Aorta (tissue), 5 donors: Measurements from ENCODE around the gene HNRNPC. TPM values are rescaled to one million over a fixed set of nuclear protein-coding genes. Genes with fewer than 3 reads are reported as not detected.

Experiments used
- ATAC-seq: fragments of 200-7000 bp; cut with Tn5 transposase; one replicate; pipeline ENCODE4 v1.9.1; 2022; ENCODE audit warnings: moderate library complexity; ENCODE audit not compliant: low FRiP score
- DNase-seq, 2 donors: peaks; one replicate each; pipeline ENCODE4 v3.0.0-alpha.2; 2020
- H3K27ac ChIP-seq, 2 donors: one replicate each; pipeline ENCODE4 v1.5.1; 2013; ENCODE audit warnings: low read length in 2 of 2, mild to moderate bottlenecking in 2 of 2, moderate library complexity in 2 of 2, control low read depth in 1 of 2, inconsistent platforms in 1 of 2, low read depth in 1 of 2
- H3K27me3 ChIP-seq, 2 donors: one replicate each; pipeline ENCODE4 v1.6.1; 2013; ENCODE audit warnings: control low read depth in 1 of 2, low read length in 1 of 2, mild to moderate bottlenecking in 1 of 2, moderate library complexity in 1 of 2; ENCODE audit not compliant: insufficient read depth in 2 of 2, control insufficient read depth in 1 of 2
- H3K36me3 ChIP-seq, 2 donors: one replicate each; pipeline ENCODE4 v1.6.1; 2013; ENCODE audit warnings: control low read depth in 1 of 2, low read length in 1 of 2, mild to moderate bottlenecking in 1 of 2; ENCODE audit not compliant: insufficient read depth in 2 of 2, control insufficient read depth in 1 of 2
- H3K4me1 ChIP-seq, 2 donors: one replicate each; pipeline ENCODE4 v1.6.1; 2013; ENCODE audit warnings: low read length in 2 of 2, control low read depth in 1 of 2, mild to moderate bottlenecking in 1 of 2, moderate library complexity in 1 of 2; ENCODE audit not compliant: insufficient read depth in 2 of 2, control insufficient read depth in 1 of 2
- H3K4me3 ChIP-seq, 2 donors: one replicate each; pipeline ENCODE4 v1.5.1; 2013; ENCODE audit warnings: low read length in 2 of 2, control low read depth in 1 of 2, mild to moderate bottlenecking in 1 of 2
- H3K9me3 ChIP-seq: one replicate; pipeline ENCODE4 v1.6.1; 2013; ENCODE audit warnings: mild to moderate bottlenecking, low read length; ENCODE audit not compliant: control insufficient read depth
- WGBS, 2 donors: extraction: QIAGEN DNeasy Blood & Tissue Kit; methylation state at CpG; one replicate each; pipeline ENCODE4 v1.1.7; 2013; 5-methylcytosine and 5-hydroxymethylcytosine counted together
- intact Hi-C, 2 donors: fragments of 100-400 bp; cut with DNase I; formaldehyde crosslinking; loops; one replicate each; pipeline versions ENCODE4 v1.14.2 to v1.15.0; 2022
- polyA plus RNA-seq, 2 donors: library from polyadenylated mRNA; stranded (reverse); fragments of 200-250 nt; gene quantifications; one replicate each; pipeline ENCODE4 v1.2.3, GENCODE V29; 2013
- total RNA-seq, 2 donors: library from RNA; stranded (reverse); fragmentation: NEBNext Ultra II Directional; extraction: Animal tissue kit (Norgen Biotek cat#: 25700); gene quantifications; one replicate each; pipeline ENCODE4 v1.2.1, GENCODE V29; 2021
- donor health status: healthy with polysubstance abuse.
- donor health status: Bipolar disorder and iron deficiency.
- donor health status: DM: no; HTN: no; CAD: no.
- donor health status: DM: no; HTN: no; CAD: no.
- donor health status: DM: yes; HTN: yes; CAD: no.

HNRNPC gene
- total and polyA plus RNA-seq, 4 donors: 257 to 378 (median 287) TPM

DNA sequence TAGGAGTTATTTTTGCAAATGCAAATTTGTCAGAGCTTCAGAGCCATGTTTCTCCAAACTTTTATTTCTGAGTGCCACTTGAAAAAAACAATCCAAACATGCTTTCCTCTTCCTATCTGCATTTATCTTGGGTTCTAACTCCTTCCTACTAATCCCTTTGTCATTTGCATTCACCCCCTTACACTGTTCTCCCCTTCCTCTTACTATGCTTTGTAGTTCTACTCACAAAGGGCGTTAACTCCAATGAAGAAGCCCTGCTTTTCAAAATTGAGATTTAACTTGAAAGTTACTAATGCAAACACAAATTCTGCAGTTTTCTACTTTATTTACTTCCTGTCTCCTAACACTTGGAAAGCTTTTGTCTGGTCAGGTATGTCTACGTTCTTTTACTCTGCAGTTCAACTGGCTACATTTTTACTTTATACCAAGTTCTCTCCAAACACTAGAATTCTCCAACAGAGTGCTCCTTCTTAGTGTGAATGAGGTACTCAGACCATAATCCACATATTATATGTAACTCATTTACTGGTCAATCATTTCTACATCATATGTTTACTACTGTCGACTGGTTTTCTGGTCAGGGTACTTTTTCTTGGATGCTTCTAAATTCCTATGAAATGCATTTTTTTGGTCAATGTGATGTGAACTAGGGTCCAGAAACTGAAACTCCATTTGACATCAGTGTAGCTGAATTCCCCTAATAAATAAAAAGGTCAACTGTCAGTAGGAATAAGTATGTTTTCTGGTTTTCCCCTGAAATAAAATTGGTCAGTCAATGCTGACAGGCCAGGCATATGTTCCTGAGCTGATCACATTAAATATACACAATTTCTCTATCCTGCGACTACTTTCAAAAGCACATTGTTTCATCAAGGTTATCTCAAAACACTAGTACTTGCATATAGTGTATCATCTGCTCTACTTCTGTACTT lies 62.2 kb downstream of the HNRNPC start:
- no peaks in the 10 kb centered on the region for H3K27me3 ChIP-seq
- H3K9me3 ChIP-seq: no peaks in the 10 kb centered on the region
- intact Hi-C loops: no loop called here
- H3K4me1 ChIP-seq: peaks cover 0 to 2% of the 10 kb centered on the region in 2 donors
- no peak for DNase-seq
- H3K36me3 ChIP-seq: peaks cover 0 to 8% of the 10 kb centered on the region in 2 donors
- 90 to 91% methylated on average over 4 of the region's 4 CpGs for WGBS, 2 donors
- H3K4me3 ChIP-seq: no peak overlapping the region
- H3K27ac ChIP-seq: no peak overlapping the region
- ATAC-seq: no peak

DNA sequence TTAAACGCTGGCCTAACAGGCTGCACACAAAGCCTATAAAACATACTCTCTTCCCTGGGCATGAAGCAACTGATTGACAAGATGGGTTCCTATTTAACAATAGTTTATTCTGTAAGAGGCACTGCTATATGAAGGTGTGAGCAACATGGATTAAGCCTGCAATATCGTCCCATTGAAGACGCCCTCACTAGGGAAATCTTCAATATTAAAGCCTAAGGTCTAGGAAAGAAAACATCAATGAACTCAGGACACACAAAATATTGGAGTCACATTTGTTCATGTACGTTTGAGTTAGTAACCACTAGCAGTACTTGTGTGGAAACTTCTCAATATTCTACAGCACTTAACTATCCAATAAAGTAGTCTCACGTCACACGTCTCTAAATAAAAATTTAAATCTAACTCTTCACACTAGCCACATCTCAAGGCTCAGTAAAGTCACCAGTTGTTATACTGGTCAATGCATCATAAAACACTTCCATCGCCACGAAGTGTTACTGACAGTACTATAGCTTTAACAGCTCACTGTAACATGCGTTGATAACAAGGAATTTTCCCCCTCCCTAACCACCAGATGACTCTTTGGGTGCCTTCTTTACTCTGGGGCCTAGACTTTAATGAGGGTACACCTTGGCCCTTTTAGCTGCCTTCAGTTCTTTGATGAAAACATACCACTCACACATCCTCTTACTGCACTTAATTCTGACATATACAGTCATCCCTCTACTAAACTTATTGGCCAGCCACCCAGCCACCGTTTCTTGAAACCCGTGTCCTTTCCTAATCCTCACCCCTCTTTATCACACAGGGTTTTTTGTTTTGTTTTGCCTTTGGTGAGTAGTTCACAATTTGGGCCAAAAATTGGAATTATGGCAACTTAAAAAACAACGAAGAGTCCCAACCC lies 63.3 kb downstream of the HNRNPC start:
- ATAC-seq: no peak
- Histone ChIP-seq H3K4me3 (no peak overlapping the region), H3K27ac (no peak overlapping the region), H3K9me3 (no peaks in the 10 kb centered on the region), H3K4me1 (peaks cover 0 to 2% of the 10 kb centered on the region in 2 donors), H3K36me3 (peaks cover 0 to 5% of the 10 kb centered on the region in 2 donors), H3K27me3 (no peaks in the 10 kb centered on the region)
- 81 to 83% methylated on average over 12 of the region's 12 CpGs for WGBS, 2 donors
- intact Hi-C loops: no loop called here
- DNase-seq: no peak

DNA sequence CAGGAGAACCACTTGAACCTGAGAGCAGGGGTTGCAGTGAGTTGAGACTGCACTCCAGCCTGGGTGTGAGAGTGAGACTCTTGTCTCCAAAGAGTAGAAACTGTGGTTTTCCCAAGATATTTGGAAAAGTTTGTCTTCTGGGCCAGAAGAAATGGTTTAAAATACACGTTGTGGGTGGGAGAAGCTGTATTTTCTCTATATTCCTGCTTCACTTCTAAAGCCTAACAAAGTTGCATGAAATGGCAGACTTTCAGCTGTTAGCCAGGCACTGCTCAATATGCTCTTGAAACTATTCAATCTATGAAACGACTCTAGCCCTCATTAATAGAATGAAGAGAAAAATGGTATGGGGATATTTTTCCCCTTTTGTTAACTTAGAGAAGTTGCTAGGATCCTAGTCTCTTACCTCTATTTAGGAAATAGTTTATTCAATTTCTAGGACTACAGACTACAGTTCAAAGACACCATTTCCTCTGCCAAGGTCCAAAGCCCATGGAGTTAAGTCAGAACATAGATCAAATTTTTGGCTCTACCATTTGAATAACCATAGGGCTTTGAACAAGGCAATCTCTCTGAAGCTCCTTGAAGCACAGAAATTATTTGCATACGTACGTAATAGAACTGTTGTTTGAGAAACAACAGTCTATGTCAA lies 64.1 kb downstream of the HNRNPC start:
- WGBS, 2 donors: 78 to 80% methylated on average over 4 of the region's 4 CpGs
- Histone ChIP-seq H3K9me3 (no peaks in the 10 kb centered on the region), H3K4me1 (peaks cover 0 to 2% of the 10 kb centered on the region in 2 donors), H3K27ac (no peak overlapping the region), H3K27me3 (no peaks in the 10 kb centered on the region), H3K4me3 (no peak overlapping the region), H3K36me3 (peaks cover 0 to 5% of the 10 kb centered on the region in 2 donors)
- DNase-seq (no peak), ATAC-seq (no peak)
- intact Hi-C loops: no loop called here

DNA sequence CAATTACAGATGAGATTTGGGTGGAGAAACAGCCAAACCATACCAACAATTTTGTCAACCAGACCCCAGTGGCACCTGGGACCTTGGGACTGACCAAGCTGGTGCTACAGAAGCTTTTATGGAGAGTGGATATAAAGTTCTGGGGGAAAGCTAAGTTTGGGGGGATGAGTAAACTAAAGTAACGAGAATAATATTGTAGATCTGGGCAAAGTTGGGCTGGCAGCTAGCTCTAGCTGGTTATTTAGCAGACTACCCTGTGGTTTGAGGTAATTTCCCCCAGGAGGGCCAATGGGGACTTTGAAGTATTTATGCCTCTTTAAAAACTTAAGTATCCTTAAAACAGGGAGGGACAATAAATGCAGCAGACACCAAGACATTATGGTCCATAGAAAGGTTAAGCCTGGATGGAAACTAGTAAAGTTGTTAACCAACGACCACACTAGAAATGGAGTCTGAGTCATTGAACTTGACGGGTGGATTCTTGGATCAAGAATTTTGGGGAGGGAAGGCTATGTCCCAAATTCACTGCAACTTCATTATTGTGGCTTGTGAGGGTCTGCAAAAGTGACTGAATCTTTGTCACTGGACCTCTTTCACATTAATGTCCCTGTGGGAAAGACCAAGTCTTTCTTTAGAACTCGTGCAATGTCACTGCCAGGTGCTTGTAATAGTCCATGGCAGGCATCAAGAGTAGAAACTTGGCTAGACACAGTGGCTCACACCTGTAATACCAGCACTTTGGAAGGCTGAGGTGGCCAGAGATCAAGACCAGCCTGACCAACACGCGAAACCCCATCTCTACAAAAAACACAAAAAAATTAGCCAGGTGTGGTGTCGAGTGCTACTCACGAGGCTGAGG lies 64.8 kb downstream of the HNRNPC start:
- WGBS, 2 donors: 86 to 89% methylated on average over 8 of the region's 8 CpGs
- Histone ChIP-seq H3K36me3 (peaks cover 0 to 5% of the 10 kb centered on the region in 2 donors), H3K27me3 (no peaks in the 10 kb centered on the region), H3K4me1 (peaks cover 0 to 2% of the 10 kb centered on the region in 2 donors), H3K27ac (no peak overlapping the region), H3K9me3 (no peaks in the 10 kb centered on the region), H3K4me3 (no peak overlapping the region)
- DNase-seq (no peak), ATAC-seq (no peak)
- intact Hi-C loops: no loop called here

DNA sequence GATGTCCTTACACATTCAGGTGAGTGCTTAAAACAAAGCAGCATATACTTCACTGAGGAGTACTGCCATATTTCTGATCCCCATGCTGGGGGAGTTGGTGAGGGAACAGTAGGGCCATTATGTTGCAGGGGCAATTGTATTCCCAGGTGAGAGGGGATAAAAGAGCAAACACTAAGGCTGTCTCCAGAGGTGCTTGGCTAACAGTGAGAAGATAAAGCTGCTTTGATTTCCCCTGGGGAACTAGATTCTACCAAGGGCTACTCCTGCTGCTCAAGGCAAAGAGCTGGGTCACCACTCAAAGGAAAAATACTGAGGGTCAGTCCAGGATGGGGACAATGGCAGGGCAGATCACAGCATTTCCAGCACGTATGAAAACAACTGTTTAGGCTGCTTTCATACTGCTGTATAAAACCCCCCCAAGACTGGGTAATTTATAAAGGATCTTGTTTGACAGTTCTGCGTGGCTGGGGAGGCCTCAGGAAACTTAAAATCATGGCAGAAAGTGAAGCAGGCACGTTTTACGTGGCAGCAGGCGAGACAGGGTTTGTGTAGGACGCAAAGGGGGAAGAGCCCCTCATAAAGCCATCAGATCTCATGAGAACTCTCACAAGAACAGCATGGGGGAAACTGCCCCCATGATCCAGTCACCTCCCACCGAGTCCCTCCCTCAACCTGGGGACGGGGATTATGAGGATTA lies 65.6 kb downstream of the HNRNPC start:
- peaks cover 0 to 5% of the 10 kb centered on the region in 2 donors for H3K36me3 ChIP-seq
- no peak overlapping the region for H3K27ac ChIP-seq
- no peak overlapping the region for H3K4me3 ChIP-seq
- 68% methylated on average over 8 of the region's 8 CpGs for WGBS, 2 donors
- peaks cover 0 to 2% of the 10 kb centered on the region in 2 donors for H3K4me1 ChIP-seq
- H3K27me3 ChIP-seq: no peaks in the 10 kb centered on the region
- intact Hi-C loops: no loop called here
- DNase-seq (no peak), ATAC-seq (no peak)
- H3K9me3 ChIP-seq: no peaks in the 10 kb centered on the region

DNA sequence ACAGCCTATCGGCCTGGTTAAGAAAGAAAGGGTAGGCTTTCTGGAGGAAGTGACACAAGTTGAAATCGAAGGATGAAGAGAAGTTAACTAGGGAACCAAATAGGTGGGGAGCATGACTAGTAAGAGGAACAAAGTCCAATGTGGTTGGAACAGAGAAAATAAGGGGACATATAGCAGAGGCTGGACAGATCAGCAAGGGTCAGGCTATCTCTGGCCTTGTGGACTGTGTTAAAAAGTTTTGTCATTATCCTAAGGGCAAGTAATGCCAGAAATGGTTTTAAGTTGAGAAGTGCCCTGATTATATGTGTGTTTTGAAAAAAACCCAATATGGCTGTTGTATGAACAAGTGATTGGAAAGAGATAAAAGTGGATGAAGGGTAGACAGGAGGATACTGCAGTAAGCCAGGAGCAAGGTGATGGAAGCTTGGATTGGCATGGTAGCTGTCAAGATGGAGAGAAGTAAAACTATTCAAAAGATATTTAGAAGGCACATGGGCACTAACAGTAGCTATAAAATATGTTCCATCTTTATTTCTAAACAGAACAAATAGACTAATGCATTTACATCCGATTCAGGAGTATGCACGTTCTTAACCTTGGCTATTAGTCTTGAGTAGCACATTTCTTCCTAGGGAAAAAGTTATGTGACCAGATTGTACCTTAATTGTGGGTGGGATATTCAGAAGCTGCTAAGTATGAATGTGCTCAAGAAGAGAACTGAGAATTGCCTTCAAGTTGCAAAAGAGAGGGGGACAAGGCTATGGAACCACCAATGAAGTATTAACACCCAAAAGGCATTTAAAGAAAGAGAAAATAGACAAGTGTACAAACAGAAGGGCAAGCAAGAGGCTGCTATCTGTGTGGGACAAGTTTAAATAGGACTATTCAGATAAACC lies 66.5 kb downstream of the HNRNPC start:
- Histone ChIP-seq H3K36me3 (peaks cover 0 to 5% of the 10 kb centered on the region in 2 donors), H3K27ac (no peak overlapping the region), H3K4me1 (peaks cover 0 to 2% of the 10 kb centered on the region in 2 donors), H3K27me3 (no peaks in the 10 kb centered on the region), H3K4me3 (no peak overlapping the region), H3K9me3 (no peaks in the 10 kb centered on the region)
- intact Hi-C loops: no loop called here
- ATAC-seq: no peak
- DNase-seq: no peak
- WGBS, 2 donors: 91 to 92% methylated on average over 4 of the region's 4 CpGs
